Endothelial cell of umbilical vein (primary cell): ENCODE results near the gene SETD3.

Experiments
- CTCF ChIP-seq, 2 donors: IDR thresholded peaks; 1 replicate in 1 of 2; 2 replicates in 1 of 2; pipeline ENCODE4 v1.5.1; 2011; ENCODE audit warnings: low read length in 2 of 2, mild to moderate bottlenecking in 2 of 2, moderate library complexity in 2 of 2, control low read depth in 1 of 2, inconsistent platforms in 1 of 2, low read depth in 1 of 2; ENCODE audit not compliant: insufficient read depth in 1 of 2; ENCODE audit errors: extremely low read depth in 1 of 2
- POLR2A ChIP-seq: IDR thresholded peaks from 2 replicates; pipeline ENCODE4 v1.6.1; 2012; ENCODE audit warnings: low read depth, mild to moderate bottlenecking, control low read depth, low read length

DNA sequence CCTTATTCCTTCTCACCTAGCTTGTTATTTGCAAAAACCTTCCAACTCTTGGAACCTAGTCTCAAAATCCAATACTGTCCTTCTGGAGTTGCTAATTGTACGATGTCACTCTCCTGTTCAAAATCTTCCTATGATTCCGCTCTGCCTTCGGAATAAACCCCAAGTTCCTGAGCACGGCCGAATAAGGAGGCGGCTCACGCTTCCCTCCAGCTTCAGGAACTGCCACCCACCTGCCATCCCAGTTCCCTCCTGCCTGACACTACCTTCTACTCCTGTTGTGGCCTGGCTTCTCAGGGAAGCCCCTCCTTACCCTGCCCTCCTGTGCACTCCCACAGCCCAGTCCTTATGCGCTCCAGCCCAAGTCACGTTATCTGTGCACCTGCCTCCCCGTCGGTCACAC is 73.2 kb downstream of the SETD3 start:
- no peak for TF ChIP-seq CTCF (IDR thresholded peaks at IDR 0.05; ENCODE audit: extremely low read depth in 1 of 2, insufficient read depth in 1 of 2, low read depth in 1 of 2, low read length in 2 of 2)
- TF ChIP-seq POLR2A = no peak
